DMS53 treated with DMSO at 0.1 percent for 48 hours (cell line): ENCODE data around the gene PHKG2.

Experiments used
- DNase-seq: peaks from one replicate; lab custom pipeline; 2025; ENCODE audit not compliant: unreplicated experiment; lab: John Stamatoyannopoulos, UW

PHKG2 gene

DNA sequence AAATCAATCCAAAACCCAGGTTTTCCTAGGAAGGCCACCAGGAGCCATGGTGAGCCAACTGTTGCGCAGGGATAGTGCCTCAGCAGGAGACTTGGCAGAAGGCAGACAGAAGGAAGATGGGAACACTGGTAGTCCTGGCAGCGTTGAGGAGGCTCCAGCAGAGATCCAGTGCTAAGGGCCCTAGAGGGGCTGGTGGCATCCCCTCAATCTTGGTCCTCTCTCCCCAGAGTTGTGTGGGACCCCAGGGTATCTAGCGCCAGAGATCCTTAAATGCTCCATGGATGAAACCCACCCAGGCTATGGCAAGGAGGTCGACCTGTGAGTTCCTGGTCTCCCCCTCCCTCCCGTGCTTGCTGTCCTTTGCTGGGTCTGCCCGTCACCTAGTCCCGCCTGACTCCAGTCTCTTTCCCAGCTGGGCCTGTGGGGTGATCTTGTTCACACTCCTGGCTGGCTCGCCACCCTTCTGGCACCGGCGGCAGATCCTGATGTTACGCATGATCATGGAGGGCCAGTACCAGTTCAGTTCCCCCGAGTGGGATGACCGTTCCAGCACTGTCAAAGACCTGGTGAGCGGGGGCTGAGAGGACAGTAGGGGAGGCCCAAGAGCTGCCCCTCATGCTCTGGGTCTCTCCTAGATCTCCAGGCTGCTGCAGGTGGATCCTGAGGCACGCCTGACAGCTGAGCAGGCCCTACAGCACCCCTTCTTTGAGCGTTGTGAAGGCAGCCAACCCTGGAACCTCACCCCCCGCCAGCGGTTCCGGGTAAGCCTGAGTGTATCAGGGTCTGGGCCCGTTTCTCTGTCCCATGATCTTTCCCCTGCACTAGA lies 7.9 kb downstream of the PHKG2 start:
- no peak for DNase-seq

DNA sequence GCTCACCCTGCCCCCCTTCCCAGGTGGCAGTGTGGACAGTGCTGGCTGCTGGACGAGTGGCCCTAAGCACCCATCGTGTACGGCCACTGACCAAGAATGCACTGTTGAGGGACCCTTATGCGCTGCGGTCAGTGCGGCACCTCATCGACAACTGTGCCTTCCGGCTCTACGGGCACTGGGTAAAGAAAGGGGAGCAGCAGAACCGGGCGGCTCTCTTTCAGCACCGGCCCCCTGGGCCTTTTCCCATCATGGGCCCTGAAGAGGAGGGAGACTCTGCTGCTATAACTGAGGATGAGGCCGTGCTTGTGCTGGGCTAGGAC lies 8.5 kb downstream of the PHKG2 start:
- DNase-seq = no peak

DNA sequence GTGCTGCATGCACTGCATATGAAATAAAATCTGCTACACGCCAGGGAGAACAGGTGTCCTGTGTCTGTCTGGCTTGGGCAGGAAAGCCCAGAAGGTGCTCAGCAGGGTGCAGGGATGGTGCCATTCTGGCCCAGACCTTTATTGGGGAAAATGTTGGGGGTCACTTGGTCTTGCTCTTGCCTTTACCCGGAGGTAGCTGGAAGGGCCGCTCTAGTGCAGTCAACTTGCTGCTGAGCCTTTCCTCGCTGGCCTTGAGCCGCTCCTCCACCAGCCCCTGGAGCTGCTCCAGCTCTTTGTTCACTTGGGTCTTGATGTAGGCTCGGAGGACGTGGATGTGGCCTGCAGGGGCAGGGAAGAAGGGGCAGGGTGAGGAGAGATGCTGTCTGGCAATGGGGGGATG lies 9.1 kb downstream of the PHKG2 start:
- DNase-seq = no peak

DNA sequence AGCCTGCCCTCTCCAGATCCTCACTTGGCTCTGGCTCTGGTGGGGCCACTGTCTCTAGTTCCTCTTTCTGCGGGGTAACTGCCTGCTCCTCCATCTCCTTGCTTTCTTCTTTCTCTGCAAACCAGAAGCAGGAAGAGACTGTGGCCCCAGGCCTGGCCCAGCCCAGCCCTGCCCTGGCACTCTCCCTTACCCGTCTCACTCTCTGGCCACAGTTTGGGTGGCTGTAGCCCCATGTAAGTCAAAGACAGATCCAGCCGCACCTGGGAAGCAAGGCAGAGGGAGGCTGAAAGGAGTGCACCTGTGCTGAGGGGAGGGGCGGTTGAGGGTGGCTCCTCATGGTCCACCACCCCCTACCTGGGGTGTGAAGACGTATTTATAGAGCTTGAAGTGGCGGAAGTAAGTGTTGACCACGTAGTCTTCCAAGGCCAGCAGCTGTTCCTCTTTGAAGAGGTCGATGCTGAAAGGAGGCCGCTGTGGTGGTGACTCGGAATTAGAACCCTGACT lies 10.8 kb downstream of the PHKG2 start:
- DNase-seq = no peak

DNA sequence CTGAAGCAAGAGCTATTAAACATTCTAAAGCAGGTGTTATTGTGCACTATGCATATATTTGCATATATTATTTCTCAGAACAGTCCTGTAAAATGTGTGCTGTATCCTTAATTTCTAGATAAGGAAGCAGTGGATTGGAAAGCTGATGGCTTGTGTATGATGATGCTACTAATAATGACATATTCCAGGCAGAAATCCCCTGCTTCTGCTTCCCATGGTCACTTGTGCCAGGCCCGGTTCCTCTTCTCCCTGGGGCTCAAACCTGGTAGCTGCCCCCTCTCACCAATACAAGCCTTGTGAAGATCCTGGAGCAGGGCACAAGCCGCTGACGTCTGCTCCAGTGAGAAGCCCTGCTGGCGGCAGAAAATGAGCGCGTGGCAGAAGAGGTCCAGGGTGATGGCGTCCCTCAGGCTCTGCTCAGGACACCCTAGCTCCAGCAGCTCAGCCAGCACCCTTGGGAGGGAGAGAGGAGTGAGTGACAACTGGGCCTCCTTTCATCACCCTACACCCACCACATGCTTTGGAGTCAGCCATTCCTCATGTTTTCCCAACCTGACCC lies 11.9 kb downstream of the PHKG2 start:
- no peak for DNase-seq

DNA sequence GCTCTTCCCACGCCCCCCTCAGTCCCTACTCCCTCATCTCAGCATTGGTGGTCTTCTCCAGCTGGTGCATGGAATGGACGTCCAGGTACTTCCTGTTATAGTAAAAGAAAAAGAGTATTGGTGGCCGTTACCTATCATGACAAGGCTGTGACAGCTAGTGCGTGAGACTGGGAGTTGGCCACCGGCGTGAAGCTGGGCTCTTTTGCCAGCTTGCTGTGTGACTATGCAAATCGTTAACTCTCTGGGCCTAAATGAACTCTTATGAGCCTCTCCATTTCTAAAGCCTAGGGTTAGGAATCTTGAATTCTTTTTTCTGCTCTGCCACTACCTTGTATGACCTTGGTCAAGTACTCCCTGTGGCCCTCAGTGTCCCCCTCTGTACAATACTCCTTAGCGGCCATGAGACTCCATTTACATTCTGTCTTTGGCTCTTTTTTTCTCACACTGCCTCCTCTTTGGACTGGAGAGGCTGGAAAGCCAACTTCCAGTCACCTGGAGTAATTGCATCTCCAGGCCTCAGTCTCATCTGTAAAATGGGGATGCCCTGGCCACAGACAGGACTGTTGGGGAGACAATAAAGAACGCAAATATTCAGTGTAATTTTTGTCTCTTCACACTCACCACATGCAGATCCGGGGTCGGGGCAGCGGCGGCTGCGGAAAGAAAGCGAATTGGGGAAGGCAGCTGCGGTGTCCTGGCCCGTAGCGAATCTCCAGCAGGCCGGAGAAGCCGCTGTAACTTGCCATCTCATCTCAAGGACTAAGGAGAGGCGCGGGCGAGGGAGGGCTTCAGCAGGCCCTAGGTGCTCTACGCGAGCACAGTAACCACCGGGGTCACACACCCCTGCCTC lies 12.6 kb downstream of the PHKG2 start:
- no peak for DNase-seq

DNA sequence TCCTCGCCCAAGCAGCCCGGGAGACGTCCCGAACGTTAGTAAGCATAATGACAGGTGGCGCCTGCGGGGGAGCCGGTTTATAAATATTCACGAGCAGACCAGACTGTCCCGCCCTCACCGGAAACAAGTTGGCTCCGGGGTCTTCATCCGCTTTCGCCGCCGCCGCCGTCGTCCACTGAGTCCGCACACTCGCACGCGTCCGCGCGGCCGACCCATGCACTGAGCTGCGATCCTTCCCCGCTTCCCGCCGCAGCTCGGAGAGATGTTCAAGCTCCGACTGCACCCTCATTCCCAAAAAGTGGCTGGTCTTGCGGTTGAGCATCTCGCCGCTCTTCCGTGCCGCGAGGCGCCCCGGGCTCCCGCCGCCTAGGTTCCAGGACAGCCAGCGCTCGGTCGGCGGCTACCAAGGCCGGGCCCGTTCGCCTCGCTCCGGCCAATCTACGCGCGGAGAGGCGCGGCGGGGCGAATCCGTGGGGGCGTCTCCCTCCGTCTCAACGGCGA lies 13.3 kb downstream of the PHKG2 start:
- no peak for DNase-seq

DNA sequence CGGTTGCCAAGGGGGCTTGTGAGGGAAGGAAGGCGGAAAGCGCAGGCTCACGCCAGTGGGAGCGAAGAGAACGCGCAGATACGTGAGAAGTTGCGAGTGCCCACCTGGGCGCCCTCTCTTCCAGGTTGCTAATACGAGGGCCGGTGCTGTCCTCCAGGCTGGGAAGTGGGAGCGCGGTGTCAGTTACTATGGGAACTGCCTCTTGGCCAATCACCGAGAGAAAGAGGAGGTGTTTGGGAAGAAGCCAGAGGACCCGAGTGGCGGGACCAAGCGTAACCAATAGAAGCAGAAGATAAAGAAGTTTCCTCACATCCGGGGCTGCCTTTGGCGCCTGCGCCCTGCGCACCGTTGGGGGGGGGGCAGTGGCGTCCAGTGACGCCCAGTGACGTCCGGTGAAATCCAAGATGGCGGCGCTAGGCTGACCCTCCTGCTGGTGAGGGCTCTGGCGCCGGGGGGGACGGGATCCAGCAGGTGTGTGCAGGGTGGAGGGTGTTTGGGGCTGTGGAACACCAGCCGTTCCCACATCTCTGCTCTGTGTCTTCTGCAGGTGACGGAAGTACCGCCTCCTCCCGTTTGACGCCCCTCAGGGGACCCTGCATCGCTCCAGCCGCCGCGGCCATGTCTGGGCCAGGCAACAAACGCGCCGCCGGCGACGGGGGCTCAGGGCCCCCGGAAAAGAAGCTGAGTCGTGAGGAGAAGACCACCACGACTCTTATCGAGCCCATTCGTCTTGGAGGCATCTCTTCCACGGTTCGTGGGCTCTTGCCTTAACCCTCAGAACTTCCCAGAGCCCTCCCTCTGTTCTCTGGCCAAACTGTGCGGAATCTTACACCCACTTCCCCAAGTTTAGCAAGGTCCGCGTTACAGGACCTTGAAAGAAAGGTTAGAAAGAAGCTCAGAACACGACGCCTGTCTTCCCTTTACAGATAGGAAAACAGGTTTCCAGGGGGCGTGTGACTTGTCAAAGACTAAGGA lies 14.0 kb downstream of the PHKG2 start, which contains the start of the genes CFAP119 and RNF40:
Gene CFAP119 (minus strand): TSS at position 135 of the 975 bp plus-strand sequence. CDS start 314 bp downstream, outside the sequence.
Gene RNF40 (plus strand): TSS at position 395 of the 975 bp plus-strand sequence. CDS start 224 bp downstream, at position 619.
- peak; percentile 88 for DNase-seq

DNA sequence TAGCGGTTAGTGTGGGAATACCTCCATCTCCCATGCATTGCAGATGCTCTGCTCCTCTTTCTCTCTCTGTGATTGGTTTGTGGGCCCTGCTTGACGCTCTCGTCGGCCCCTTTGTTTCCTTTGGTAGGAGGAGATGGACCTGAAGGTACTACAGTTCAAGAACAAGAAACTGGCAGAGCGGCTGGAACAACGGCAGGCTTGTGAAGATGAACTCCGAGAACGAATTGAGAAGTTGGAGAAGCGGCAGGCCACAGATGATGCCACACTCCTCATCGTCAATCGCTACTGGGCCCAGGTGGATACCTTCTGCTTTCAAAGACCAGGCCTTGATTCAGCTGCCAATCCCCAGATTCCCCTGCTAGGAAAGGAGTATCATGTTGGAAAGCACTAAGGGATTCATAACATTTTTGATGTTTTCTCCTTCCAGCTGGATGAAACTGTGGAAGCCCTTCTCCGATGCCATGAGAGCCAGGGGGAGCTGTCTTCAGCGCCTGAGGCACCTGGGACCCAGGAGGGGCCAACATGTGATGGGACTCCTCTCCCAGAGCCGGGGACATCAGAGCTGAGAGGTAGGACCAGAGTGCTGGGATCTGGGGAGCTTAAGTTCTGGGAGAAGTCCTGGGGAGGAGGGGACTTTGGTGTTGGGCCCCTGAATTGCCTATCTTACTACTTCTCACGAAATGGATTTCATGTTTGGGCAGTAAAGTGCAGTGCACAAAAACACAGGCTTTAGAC lies 14.9 kb downstream of the PHKG2 start:
- DNase-seq = no peak

DNA sequence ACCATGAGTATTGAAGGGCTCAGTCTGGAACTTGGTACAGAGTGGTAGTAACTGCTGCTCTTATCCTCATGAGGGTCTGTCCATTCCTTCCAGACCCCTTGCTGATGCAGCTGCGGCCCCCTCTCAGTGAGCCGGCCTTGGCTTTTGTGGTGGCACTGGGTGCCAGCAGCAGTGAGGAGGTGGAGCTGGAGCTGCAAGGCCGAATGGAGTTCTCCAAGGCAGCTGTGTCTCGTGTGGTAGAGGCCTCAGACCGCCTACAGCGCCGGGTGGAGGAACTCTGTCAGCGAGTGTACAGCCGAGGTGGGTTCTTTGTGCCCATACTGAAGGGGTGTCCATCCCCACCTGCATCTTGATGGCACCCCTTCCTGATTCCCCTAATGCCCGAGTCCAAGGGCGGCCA lies 15.9 kb downstream of the PHKG2 start:
- DNase-seq = no peak

DNA sequence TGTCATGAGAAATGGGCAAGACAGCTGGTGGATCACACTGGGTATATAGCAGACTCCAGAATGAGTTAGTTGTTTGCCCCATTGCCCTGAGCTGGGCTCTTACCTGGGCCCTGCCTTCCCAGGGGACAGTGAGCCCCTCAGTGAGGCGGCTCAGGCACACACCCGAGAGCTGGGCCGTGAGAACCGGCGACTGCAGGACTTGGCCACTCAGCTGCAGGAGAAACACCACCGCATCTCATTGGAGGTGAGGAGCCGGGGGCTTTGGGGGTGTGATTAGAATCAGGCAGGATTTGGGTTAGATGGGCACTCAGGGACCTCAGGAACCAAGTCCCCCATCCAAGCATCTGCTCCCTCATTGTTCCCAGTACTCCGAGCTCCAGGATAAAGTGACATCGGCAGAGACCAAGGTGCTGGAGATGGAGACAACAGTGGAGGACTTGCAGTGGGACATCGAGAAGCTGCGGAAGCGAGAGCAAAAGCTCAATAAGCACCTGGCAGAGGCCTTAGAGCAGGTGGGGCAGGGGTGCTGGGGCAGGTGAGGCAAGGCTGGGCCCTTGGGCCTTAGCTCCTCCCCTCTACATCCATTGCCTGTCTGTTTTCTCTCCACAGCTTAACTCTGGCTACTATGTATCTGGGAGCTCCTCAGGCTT lies 16.7 kb downstream of the PHKG2 start:
- DNase-seq = no peak

DNA sequence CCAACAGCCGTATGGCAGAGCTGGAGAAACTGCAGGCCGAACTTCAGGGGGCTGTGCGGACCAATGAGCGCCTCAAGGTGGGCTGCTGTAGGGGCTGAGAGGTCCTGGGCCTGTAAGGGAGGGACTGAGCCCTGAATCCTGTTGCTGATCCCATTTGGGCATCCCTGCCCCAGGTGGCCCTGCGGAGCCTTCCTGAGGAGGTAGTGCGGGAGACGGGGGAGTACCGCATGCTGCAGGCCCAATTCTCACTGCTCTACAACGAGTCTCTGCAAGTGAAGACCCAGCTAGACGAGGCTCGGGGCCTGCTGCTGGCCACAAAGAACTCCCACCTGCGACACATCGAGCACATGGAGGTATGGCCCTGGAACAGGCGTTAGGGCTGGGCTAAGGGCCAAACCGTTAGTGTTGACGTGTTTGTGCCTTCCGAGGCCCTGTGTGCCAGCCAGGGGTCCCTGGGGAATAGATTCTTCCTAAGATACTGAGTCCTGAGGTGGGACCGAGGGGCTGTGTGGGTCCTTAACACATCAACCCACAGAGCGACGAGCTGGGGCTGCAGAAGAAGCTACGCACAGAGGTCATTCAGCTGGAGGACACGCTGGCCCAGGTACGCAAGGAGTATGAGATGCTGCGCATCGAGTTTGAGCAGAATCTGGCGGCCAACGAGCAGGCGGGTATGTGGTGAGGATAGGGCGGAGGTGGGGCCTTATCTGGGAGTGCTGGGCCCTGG lies 18.1 kb downstream of the PHKG2 start:
- DNase-seq = no peak

DNA sequence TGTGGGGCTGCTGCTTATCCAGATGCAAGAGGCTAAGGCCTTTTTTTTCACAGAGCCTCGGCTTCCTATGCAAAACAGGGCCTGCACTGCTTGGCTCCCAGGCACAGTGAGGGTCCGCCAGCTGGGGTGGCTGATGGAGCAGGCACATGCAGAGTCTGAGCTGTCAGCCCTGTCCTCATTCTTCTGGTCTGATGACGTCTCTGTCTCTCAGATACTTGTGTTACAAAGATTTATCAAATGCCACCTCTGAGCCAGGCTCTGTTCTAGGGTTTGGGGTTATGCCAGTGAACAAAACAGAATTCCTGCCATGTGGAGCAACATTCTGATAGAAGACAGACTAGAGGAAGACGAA lies 18.7 kb downstream of the PHKG2 start:
- DNase-seq = no peak

DNA sequence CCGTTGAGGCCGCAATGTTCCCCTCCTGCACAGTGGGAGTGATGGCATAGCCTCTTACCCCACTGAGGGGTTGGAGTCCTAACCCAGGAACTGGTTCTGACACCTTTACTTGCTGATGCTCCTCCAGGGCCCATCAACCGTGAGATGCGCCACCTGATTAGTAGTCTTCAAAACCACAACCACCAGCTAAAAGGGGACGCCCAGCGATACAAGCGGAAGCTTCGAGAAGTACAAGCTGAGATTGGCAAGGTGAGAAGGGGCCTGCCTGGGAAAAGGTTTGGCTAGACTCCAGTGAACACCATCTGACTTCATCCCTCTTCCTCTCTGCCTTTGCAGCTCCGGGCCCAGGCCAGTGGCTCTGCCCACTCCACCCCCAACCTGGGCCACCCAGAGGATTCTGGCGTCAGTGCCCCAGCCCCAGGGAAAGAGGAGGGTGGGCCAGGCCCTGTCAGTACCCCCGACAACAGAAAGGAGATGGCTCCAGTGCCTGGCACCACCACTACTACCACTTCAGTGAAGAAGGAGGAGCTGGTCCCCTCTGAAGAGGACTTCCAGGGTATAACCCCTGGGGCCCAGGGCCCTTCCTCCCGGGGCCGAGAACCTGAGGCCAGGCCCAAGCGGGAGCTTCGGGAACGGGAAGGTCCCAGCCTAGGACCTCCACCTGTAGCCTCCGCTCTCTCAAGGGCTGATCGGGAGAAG lies 19.7 kb downstream of the PHKG2 start:
- DNase-seq = no peak

DNA sequence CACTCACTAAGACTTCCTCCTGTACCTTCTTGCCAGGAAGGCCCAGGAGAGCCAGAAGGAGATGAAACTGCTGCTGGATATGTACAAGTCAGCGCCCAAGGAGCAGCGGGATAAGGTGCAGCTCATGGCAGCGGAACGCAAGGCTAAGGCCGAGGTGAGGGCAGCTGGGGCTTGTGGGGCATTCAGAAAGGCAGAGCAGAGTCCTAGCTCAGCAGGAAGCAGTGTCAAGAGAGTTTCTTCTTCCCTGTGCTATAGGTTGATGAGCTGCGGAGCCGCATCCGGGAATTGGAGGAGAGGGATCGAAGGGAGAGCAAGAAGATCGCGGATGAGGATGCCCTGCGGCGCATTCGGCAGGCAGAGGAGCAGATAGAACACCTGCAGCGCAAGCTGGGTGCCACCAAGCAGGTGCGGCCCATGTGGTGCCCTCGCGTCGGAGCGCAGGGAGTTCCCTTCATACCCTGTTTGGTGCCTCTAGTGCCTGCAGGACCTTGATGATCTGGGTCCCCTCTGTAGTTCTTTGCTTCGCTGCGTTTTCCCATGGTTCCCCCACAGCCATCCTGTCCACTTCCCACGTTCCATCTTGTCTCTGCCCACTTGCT lies 20.5 kb downstream of the PHKG2 start:
- no peak for DNase-seq

DNA sequence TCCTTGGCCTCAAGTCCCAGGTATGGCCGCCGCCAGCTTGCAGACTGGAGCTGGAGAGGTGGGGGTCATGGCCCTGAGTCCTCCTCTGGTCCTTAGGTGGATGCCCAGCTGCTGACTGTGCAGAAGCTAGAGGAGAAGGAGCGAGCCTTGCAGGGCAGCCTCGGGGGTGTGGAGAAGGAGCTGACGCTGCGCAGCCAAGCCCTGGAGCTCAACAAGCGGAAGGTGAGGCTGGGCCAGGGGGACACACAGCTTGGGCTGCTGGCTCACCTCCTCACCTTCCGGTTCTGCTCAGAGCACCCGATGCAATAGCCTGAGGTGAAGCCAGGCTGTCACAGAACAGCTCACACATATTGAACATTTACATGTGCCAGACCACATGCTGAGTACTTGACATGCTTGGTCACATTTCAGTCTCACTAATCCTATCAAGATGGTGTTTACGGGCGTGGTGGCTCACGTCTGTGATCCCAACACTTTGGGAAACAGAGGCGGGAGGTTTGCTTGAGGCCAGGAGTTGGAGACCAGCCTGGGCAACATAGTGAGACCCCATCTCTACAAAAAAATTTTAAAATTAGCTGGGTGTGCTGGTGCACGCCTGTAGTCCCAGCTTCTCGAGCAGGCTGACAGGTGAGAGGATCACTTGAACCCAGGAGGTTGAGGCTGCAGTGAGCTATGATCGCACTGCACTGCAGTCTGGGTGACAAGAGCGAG lies 21.3 kb downstream of the PHKG2 start:
- DNase-seq = no peak

DNA sequence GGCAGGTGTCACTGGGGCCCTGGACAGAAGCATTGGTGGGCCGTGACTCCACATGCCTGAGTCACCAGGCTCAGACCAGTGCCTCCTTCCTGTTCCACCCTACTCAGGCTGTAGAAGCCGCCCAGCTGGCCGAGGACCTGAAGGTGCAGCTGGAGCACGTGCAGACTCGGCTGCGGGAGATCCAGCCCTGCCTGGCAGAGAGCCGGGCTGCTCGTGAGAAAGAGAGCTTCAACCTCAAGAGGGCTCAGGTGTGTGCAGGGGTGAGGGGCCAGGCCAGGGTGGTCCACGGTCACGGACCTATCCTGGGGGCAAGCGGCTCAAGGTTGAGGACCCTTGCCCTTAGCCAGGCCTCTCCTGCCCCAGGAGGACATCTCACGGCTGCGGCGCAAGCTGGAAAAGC lies 23.5 kb downstream of the PHKG2 start:
- DNase-seq = no peak
